Erythroblast (primary cell): ENCODE data around the gene DNAJB6.

Experiments
- GATA1 ChIP-seq: IDR thresholded peaks from 2 replicates; pipeline ENCODE4 v1.6.1; 2011; ENCODE audit warnings: low read depth, mild to moderate bottlenecking, control low read depth, low read length, moderate library complexity
- POLR2A ChIP-seq: IDR thresholded peaks from 2 replicates; pipeline ENCODE4 v1.6.1; 2011; ENCODE audit warnings: mild to moderate bottlenecking, low read length

- TF ChIP-seq POLR2A (no peak), GATA1 (no peak)
Observed at GRCh38 chr7:157407512-157408257, 70.9 kb downstream of the DNAJB6 start.
